Measurements from ENCODE around the gene GJB2.

The GJB2 gene

GRCh38 chr13:20232556-20233277 lies 40.0 kb upstream of the GJB2 start:
- H3K9me2 ChIP-seq (replicated peaks; ENCODE audit: insufficient read depth, low read length): no peaks in the 10 kb centered on the region
- H3K27ac ChIP-seq (ENCODE audit: low read depth, low read length): no peak overlapping the region
- no peaks in the 10 kb centered on the region for H3K79me2 ChIP-seq (ENCODE audit: insufficient read depth, low read length)
- H3K4me3 ChIP-seq (ENCODE audit: insufficient read depth, low read length, poor library complexity, severe bottlenecking): no peak overlapping the region
- H3K9ac ChIP-seq (ENCODE audit: low read length): no peak overlapping the region
- H3F3A ChIP-seq (ENCODE audit: insufficient read depth): no peaks in the 10 kb centered on the region
- TF ChIP-seq, protein P1, sequence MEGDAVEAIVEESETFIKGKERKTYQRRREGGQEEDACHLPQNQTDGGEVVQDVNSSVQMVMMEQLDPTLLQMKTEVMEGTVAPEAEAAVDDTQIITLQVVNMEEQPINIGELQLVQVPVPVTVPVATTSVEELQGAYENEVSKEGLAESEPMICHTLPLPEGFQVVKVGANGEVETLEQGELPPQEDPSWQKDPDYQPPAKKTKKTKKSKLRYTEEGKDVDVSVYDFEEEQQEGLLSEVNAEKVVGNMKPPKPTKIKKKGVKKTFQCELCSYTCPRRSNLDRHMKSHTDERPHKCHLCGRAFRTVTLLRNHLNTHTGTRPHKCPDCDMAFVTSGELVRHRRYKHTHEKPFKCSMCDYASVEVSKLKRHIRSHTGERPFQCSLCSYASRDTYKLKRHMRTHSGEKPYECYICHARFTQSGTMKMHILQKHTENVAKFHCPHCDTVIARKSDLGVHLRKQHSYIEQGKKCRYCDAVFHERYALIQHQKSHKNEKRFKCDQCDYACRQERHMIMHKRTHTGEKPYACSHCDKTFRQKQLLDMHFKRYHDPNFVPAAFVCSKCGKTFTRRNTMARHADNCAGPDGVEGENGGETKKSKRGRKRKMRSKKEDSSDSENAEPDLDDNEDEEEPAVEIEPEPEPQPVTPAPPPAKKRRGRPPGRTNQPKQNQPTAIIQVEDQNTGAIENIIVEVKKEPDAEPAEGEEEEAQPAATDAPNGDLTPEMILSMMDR (IDR thresholded peaks at IDR 0.05; ENCODE audit: insufficient read depth, low read length, poor library complexity, severe bottlenecking): no peak
- no peak for TF ChIP-seq EZH2phosphoT487 (conservative IDR thresholded peaks at IDR 0.05; ENCODE audit: low read length)
- H2AFZ ChIP-seq (ENCODE audit: low read depth, low read length, severe bottlenecking): no peak overlapping the region
- H3K9me3 ChIP-seq (ENCODE audit: insufficient read depth, low read length): no peaks in the 10 kb centered on the region
- H3K27me3 ChIP-seq (ENCODE audit: low read length): no peaks in the 10 kb centered on the region
- no peaks in the 10 kb centered on the region for H3K36me3 ChIP-seq (ENCODE audit: low read length)
- H4K20me1 ChIP-seq (ENCODE audit: low read depth, low read length): no peaks in the 10 kb centered on the region
- no peak overlapping the region for H3K4me2 ChIP-seq (ENCODE audit: low read depth, low read length, poor library complexity, severe bottlenecking)

- Histone ChIP-seq H4K20me1 (ENCODE audit: low read depth, low read length) (no peaks in the 10 kb centered on the region), H3K9ac (ENCODE audit: low read length) (no peak within 1 kb of the TSS), H3F3A (ENCODE audit: insufficient read depth) (no peaks in the 10 kb centered on the region), H3K4me2 (ENCODE audit: low read depth, low read length, poor library complexity, severe bottlenecking) (no peak within 1 kb of the TSS), H3K79me2 (ENCODE audit: insufficient read depth, low read length) (no peaks in the 10 kb centered on the region), H3K9me2 (replicated peaks; ENCODE audit: insufficient read depth, low read length) (no peaks in the 10 kb centered on the region), H3K27ac (ENCODE audit: low read depth, low read length) (no peak within 1 kb of the TSS), H2AFZ (ENCODE audit: low read depth, low read length, severe bottlenecking) (no peak within 1 kb of the TSS), H3K4me3 (ENCODE audit: insufficient read depth, low read length, poor library complexity, severe bottlenecking) (no peak within 1 kb of the TSS), H3K27me3 (ENCODE audit: low read length) (no peaks in the 10 kb centered on the region), H3K36me3 (ENCODE audit: low read length) (no peaks in the 10 kb centered on the region), H3K9me3 (ENCODE audit: insufficient read depth, low read length) (no peaks in the 10 kb centered on the region)
- TF ChIP-seq, protein P1 (IDR thresholded peaks at IDR 0.05; ENCODE audit: insufficient read depth, low read length, poor library complexity, severe bottlenecking): no peak
- no peak for TF ChIP-seq EZH2phosphoT487 (conservative IDR thresholded peaks at IDR 0.05; ENCODE audit: low read length)
These were observed 39.3 kb upstream of the GJB2 start, which contains the start of gene GJB6 for GRCh38 chr13:20231839-20232555. TSS of gene GJB6 (minus strand) at chr13:20232319. CDS start at chr13:20223480, 8,839 bp downstream.

DNA sequence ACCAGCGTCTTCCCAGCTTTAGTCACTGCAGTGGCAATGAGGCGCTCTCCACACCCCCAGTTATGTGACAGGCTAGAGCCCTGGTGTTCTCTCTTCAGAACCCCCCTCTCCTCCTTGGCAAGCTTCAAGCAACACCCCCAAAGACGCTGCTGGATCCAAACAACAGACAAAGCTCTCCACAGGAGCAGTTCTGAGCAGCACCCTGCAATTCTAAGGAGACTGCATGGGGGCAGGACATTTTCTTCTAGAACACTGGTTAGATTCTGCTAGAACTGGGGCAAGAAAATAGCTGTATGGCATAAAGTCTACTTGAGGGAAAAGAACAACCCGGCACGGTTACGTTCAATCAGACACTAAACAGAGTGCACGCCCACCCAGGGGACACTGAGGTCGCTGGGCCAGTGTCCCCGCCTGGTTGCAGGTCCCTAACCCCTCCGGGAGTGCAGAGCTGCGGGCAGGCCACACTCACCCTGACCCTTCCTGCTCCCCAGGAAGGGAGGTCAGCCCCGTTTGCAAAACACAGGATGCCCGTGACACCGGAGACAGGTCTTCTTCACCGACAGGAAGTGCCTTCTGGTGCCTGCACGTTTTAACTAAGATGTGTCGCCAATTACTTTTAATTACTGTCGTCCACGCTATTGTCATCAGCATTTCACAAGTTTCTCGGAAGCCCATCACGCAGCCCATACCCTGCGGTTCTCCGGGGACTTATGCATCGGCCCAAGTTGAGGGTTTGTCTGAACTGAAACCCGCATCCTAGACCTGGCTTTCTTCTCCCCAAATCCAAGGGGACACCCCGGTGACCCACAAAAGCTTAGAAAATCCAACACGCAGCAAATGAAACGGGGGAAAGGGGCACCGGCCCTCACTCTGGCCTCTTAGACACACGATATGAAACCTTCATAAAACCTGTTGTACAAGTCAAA lies 38.4 kb upstream of the GJB2 start:
- Histone ChIP-seq H3K9me2 (replicated peaks; ENCODE audit: insufficient read depth, low read length) (no peaks in the 10 kb centered on the region), H3K4me3 (ENCODE audit: insufficient read depth, low read length, poor library complexity, severe bottlenecking) (no peak overlapping the region), H3K79me2 (ENCODE audit: insufficient read depth, low read length) (no peaks in the 10 kb centered on the region), H4K20me1 (ENCODE audit: low read depth, low read length) (no peaks in the 10 kb centered on the region), H3K4me2 (ENCODE audit: low read depth, low read length, poor library complexity, severe bottlenecking) (no peak overlapping the region), H3K9ac (ENCODE audit: low read length) (no peak overlapping the region), H3K27ac (ENCODE audit: low read depth, low read length) (no peak overlapping the region), H3F3A (ENCODE audit: insufficient read depth) (no peaks in the 10 kb centered on the region), H2AFZ (ENCODE audit: low read depth, low read length, severe bottlenecking) (no peak overlapping the region), H3K27me3 (ENCODE audit: low read length) (no peaks in the 10 kb centered on the region), H3K9me3 (ENCODE audit: insufficient read depth, low read length) (no peaks in the 10 kb centered on the region), H3K36me3 (ENCODE audit: low read length) (no peaks in the 10 kb centered on the region)
- TF ChIP-seq, protein P1 (IDR thresholded peaks at IDR 0.05; ENCODE audit: insufficient read depth, low read length, poor library complexity, severe bottlenecking): no peak
- no peak for TF ChIP-seq EZH2phosphoT487 (conservative IDR thresholded peaks at IDR 0.05; ENCODE audit: low read length)

All from SU-DHL-6 (cell line).